Nephron (organoid): ENCODE data around the gene SPEG.

Source experiments
- H3K27ac Mint-ChIP-seq, 3 experiments: 2 replicates each; pipeline ENCODE4 v1.8.0; 2020; ENCODE audit warnings: mixed read lengths in 3 of 3, mild to moderate bottlenecking in 2 of 3, moderate library complexity in 1 of 3
- H3K27me3 Mint-ChIP-seq: 2 replicates; pipeline ENCODE4 v1.8.0; 2021; ENCODE audit warnings: low read depth, mild to moderate bottlenecking, moderate library complexity, mixed read lengths
- H3K36me3 Mint-ChIP-seq: 2 replicates; pipeline ENCODE4 v1.8.0; 2020; ENCODE audit warnings: low read depth, mixed read lengths
- H3K4me1 Mint-ChIP-seq: 2 replicates; pipeline ENCODE4 v1.8.0; 2020; ENCODE audit warnings: mixed read lengths
- H3K4me3 Mint-ChIP-seq, 3 experiments: 2 replicates each; pipeline ENCODE4 v1.8.0; 2020; ENCODE audit warnings: mild to moderate bottlenecking in 3 of 3, mixed read lengths in 3 of 3, moderate library complexity in 2 of 3
- H3K9me3 Mint-ChIP-seq: 2 replicates; pipeline ENCODE4 v1.8.0; 2020; ENCODE audit warnings: mixed read lengths
- CTCF ChIP-seq, 3 experiments: fragments of 200-600 bp; sonication (generic); IDR thresholded peaks; one replicate each; pipeline ENCODE4 v1.5.0; 2021; ENCODE audit warnings: antibody characterized with exemption in 3 of 3; ENCODE audit not compliant: unreplicated experiment in 3 of 3

SPEG gene

GRCh38 chr2:219435701-219436100 is 1.1 kb downstream of the SPEG start:
- Mint-ChIP-seq H3K4me3 (peak overlapping the region in 1 of 3 experiments; percentile 11), H3K4me1 (peaks cover 23% of the 10 kb centered on the region), H3K27ac (no peak overlapping the region), H3K27me3 (peaks cover 4% of the 10 kb centered on the region), H3K9me3 (no peaks in the 10 kb centered on the region), H3K36me3 (no peaks in the 10 kb centered on the region)
- no peak for TF ChIP-seq CTCF (IDR thresholded peaks at IDR 0.05; ENCODE audit: unreplicated experiment in 3 of 3)

DNA sequence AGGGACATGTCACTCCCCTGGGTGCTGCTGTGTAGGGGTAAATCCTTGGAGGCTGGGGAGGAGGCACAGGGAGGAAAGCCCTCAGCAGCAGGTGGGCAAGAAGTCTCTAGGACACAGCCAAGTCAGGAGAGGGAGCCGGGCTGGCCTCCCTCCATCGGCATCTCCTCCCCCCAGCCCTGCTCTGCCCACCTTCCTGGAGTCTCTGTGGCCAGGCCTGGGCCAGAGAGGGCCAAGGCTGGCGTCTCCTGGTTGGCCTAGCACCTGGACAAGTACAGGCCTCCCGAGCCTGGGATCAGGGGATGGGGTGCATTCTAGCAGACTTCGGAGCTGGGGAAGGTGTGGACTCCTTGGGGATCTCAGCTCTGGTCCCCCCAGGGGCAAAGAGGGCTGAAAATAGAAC is 1.8 kb downstream of the SPEG start:
- H3K27me3 Mint-ChIP-seq: peaks cover 8% of the 10 kb centered on the region
- peaks cover 23% of the 10 kb centered on the region for H3K4me1 Mint-ChIP-seq
- no peak overlapping the region for H3K4me3 Mint-ChIP-seq
- TF ChIP-seq CTCF (IDR thresholded peaks at IDR 0.05; ENCODE audit: unreplicated experiment in 3 of 3): no peak
- H3K27ac Mint-ChIP-seq: no peak overlapping the region
- H3K9me3 Mint-ChIP-seq: no peaks in the 10 kb centered on the region
- no peaks in the 10 kb centered on the region for H3K36me3 Mint-ChIP-seq

GRCh38 chr2:219437141-219437540 is 2.5 kb downstream of the SPEG start:
- H3K27ac Mint-ChIP-seq: no peak overlapping the region
- no peak overlapping the region for H3K4me3 Mint-ChIP-seq
- no peaks in the 10 kb centered on the region for H3K36me3 Mint-ChIP-seq
- no peaks in the 10 kb centered on the region for H3K9me3 Mint-ChIP-seq
- H3K27me3 Mint-ChIP-seq: peaks cover 8% of the 10 kb centered on the region
- no peak for TF ChIP-seq CTCF (IDR thresholded peaks at IDR 0.05; ENCODE audit: unreplicated experiment in 3 of 3)
- H3K4me1 Mint-ChIP-seq: peaks cover 22% of the 10 kb centered on the region

- no peaks in the 10 kb centered on the region for H3K36me3 Mint-ChIP-seq
- H3K27me3 Mint-ChIP-seq: peaks cover 8% of the 10 kb centered on the region
- no peak overlapping the region for H3K4me3 Mint-ChIP-seq
- no peaks in the 10 kb centered on the region for H3K9me3 Mint-ChIP-seq
- TF ChIP-seq CTCF (IDR thresholded peaks at IDR 0.05; ENCODE audit: unreplicated experiment in 3 of 3): no peak
- peaks cover 25% of the 10 kb centered on the region for H3K4me1 Mint-ChIP-seq
- no peak overlapping the region for H3K27ac Mint-ChIP-seq
These were observed 3.1 kb downstream of the SPEG start for GRCh38 chr2:219437690-219438206.

DNA sequence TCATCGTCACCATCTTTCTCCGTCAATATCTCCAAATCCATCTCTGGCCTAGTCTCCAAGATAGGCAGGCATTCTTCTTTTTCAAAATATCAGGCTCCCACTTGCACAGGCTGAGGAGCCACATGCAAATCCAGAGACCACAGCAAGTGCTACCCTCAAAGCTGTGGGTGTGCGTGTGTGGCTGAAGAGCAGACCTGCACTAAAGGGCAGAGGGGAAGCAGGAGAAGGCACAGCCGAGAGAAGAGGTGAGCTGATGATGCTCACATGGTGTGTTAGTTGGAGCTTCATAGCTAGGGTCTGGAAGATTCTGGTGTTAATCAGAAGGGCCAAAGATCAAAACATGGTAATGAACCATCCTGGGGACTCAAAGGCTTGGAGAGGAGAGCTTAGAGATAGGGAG is 3.8 kb downstream of the SPEG start:
- peaks cover 8% of the 10 kb centered on the region for H3K27me3 Mint-ChIP-seq
- H3K36me3 Mint-ChIP-seq: no peaks in the 10 kb centered on the region
- peaks cover 32% of the 10 kb centered on the region for H3K4me1 Mint-ChIP-seq
- H3K27ac Mint-ChIP-seq: no peak overlapping the region
- TF ChIP-seq CTCF (IDR thresholded peaks at IDR 0.05; ENCODE audit: unreplicated experiment in 3 of 3): no peak
- H3K9me3 Mint-ChIP-seq: no peaks in the 10 kb centered on the region
- H3K4me3 Mint-ChIP-seq: no peak overlapping the region

GRCh38 chr2:219439506-219439905 is 4.9 kb downstream of the SPEG start:
- TF ChIP-seq CTCF (IDR thresholded peaks at IDR 0.05; ENCODE audit: unreplicated experiment in 3 of 3): no peak
- H3K4me3 Mint-ChIP-seq: peak overlapping the region in 2 of 3 experiments; percentile 70 to 78
- peaks cover 36% of the 10 kb centered on the region for H3K4me1 Mint-ChIP-seq
- no peaks in the 10 kb centered on the region for H3K9me3 Mint-ChIP-seq
- peaks cover 8% of the 10 kb centered on the region for H3K27me3 Mint-ChIP-seq
- H3K36me3 Mint-ChIP-seq: no peaks in the 10 kb centered on the region
- peak overlapping the region in 1 of 3 experiments; percentile 36 for H3K27ac Mint-ChIP-seq
